Breast epithelium (tissue), 3 donors: ENCODE measurements around the gene RND3.

Experiments
- POLR2A ChIP-seq: fragments of 450-650 bp; IDR thresholded peaks from one replicate; pipeline ENCODE4 v1.6.1; 2016; ENCODE audit warnings: antibody characterized with exemption, mild to moderate bottlenecking, moderate library complexity
- TF ChIP-seq, protein P1 (sequence below), 3 donors: fragments of 450-650 bp; IDR thresholded peaks; one replicate each; pipeline ENCODE4 v1.5.1; 2016 to 2017; ENCODE audit warnings: antibody characterized with exemption in 3 of 3, mild to moderate bottlenecking in 3 of 3, moderate library complexity in 3 of 3

DNA sequence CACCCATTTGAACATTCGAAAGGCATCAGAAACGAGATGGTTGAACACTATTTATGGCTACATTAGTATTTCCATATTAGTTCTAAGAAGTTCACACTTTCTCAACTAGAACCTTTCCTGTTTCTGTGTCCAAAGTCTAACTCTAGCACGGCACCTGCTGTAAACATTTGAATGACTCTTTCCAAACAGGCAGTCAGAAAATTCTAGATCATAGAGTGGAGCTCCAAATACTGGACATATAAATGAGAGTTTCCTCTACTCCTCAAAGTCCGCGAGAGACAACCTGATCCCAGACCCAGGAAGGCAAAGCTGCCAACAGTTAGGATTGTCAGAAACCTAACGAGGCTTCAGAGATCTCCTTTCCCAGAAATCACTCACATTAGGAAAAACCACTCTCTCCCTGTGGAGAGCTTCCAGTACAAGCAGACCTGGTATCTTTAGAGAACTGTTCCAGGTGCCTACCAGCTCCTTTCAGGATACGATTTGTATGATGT, 10.6 kb downstream of the RND3 start:
- TF ChIP-seq, protein P1, sequence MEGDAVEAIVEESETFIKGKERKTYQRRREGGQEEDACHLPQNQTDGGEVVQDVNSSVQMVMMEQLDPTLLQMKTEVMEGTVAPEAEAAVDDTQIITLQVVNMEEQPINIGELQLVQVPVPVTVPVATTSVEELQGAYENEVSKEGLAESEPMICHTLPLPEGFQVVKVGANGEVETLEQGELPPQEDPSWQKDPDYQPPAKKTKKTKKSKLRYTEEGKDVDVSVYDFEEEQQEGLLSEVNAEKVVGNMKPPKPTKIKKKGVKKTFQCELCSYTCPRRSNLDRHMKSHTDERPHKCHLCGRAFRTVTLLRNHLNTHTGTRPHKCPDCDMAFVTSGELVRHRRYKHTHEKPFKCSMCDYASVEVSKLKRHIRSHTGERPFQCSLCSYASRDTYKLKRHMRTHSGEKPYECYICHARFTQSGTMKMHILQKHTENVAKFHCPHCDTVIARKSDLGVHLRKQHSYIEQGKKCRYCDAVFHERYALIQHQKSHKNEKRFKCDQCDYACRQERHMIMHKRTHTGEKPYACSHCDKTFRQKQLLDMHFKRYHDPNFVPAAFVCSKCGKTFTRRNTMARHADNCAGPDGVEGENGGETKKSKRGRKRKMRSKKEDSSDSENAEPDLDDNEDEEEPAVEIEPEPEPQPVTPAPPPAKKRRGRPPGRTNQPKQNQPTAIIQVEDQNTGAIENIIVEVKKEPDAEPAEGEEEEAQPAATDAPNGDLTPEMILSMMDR (IDR thresholded peaks at IDR 0.05), result no peak
- TF ChIP-seq POLR2A, result no peak
